ENCODE measurements around the gene SLC27A5.
"Not testable (repeated sequence)": the region's sequence is repeated elsewhere in the genome, so short reads cannot be mapped to it uniquely, and the experiment has no call there.

SLC27A5 gene

DNA sequence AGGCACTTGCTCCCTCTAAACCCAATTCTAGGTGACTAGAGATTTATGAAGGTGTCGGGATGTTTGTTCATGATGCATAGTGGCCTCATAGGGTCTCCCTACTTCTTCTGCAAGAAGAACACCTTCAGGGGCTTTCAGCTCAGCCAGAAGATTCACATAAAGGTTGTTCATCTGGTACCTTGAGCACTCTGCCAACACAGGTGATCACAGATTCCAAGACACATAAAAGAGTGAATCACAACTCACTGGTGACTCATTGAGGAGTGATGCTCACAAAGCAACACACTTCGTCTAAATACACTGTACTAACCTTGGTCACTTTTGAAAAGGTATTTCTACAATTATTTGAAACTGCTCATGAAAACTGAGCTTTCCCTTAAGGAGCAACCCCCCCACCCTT, 51.8 kb downstream of the SLC27A5 start:
- TF ChIP-seq, protein P1, sequence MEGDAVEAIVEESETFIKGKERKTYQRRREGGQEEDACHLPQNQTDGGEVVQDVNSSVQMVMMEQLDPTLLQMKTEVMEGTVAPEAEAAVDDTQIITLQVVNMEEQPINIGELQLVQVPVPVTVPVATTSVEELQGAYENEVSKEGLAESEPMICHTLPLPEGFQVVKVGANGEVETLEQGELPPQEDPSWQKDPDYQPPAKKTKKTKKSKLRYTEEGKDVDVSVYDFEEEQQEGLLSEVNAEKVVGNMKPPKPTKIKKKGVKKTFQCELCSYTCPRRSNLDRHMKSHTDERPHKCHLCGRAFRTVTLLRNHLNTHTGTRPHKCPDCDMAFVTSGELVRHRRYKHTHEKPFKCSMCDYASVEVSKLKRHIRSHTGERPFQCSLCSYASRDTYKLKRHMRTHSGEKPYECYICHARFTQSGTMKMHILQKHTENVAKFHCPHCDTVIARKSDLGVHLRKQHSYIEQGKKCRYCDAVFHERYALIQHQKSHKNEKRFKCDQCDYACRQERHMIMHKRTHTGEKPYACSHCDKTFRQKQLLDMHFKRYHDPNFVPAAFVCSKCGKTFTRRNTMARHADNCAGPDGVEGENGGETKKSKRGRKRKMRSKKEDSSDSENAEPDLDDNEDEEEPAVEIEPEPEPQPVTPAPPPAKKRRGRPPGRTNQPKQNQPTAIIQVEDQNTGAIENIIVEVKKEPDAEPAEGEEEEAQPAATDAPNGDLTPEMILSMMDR (IDR thresholded peaks at IDR 0.05; ENCODE audit: low read depth, low read length, missing control alignments): no peak
- no peak overlapping the region for H3K4me3 ChIP-seq (replicated peaks; ENCODE audit: low read depth, low read length)
- no peak for DNase-seq (ENCODE audit: extremely low read depth, low read depth)

DNA sequence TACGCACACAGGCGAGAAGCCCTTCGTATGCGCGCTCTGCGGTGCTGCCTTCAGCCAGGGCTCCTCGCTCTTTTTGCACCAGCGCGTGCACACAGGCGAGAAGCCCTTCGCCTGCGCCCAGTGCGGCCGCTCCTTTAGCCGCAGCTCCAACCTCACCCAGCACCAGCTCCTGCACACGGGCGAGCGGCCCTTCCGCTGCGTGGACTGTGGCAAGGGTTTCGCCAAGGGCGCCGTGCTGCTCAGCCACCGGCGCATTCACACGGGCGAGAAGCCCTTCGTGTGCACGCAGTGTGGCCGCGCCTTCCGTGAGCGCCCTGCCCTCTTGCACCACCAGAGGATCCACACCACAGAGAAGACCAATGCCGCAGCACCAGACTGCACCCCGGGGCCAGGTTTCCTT, 55.7 kb downstream of the SLC27A5 start:
- TF ChIP-seq, protein P1 (IDR thresholded peaks at IDR 0.05; ENCODE audit: low read depth, low read length, missing control alignments): no peak
- no peak overlapping the region for H3K4me3 ChIP-seq (replicated peaks; ENCODE audit: low read depth, low read length)
- no peak for DNase-seq (ENCODE audit: extremely low read depth, low read depth)

DNA sequence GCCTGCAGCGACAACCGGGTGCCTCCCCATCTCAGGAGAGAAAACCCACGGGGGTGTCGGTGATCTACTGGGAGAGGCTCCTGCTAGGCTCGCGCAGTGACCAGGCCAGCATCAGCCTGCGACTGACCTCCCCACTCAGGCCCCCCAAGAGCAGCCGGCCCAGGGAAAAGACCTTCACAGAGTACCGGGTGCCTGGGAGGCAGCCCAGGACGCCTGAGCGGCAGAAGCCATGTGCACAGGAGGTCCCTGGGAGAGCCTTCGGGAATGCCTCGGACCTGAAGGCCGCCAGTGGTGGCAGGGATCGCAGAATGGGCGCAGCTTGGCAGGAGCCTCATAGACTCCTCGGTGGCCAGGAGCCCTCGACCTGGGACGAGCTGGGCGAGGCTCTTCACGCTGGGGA, 56.5 kb downstream of the SLC27A5 start:
- TF ChIP-seq, protein P1 (IDR thresholded peaks at IDR 0.05; ENCODE audit: low read depth, low read length, missing control alignments): no peak
- DNase-seq (ENCODE audit: extremely low read depth, low read depth): no peak
- H3K4me3 ChIP-seq (replicated peaks; ENCODE audit: low read depth, low read length): no peak overlapping the region

DNA sequence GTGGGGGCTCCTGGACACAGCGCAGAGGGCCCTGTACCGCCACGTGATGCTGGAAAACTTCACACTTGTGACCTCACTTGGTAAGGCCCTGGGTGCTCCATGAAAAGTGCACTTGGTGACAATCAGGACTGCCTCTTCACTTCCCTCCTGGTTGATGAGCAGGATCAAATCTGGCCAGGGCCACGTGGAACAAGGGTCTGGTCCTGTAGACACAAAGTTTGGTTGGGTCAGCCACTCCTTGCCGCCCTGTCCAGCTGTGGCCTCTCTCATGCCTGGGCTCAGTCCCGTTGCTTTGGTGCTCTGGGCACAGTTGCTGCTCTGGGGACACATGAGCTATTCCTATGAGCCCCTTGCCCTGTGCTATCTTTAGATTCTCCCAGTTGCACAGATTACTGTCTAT, 58.0 kb downstream of the SLC27A5 start:
- no peak overlapping the region for H3K4me3 ChIP-seq (replicated peaks; ENCODE audit: low read depth, low read length)
- TF ChIP-seq, protein P1 (IDR thresholded peaks at IDR 0.05; ENCODE audit: low read depth, low read length, missing control alignments): no peak
- DNase-seq (ENCODE audit: extremely low read depth, low read depth): no peak

DNA sequence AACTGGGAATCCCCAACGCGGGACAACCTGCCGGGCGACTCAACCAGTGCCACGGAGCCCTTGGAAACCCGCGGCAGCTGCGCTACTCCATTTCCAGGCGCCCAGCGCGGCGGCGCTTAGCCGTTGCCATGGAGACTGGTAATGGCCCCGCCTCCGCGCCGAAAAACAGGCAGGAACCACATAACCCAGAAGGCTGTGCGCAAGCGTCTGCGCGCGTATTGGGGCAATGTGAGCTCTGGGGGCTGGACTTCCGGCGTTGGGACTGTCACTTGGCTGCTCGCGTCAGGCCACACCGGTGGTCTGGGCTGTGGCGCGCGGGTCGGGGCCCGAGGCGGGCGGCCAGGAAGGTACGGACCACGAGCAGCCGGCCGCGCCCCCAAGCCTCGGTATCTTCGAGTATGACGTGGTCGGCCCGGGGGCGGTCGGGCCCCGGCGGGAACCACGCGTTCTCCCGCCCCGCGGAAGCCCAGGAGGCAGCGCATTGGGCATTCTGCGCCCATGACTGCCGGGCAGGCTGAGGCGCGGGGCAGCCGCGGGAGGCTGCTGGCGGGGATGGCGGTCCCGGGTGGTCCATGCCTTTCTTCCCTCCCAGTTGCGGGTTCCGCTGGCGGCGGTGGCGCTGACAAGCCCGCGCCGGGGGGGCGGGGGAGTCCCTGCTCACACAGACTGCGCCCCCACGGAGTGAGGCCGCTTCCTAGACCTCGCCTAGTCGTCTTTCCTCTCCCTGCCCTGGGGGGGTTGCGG, 60.3 kb downstream of the SLC27A5 start, which contains the start of gene ZNF324B:
ZNF324B (plus strand) TSS at position 265 of the 744 bp plus-strand sequence. CDS start 2,080 bp downstream, outside the sequence.
- peak within 1 kb of the TSS; percentile 85 for H3K4me3 ChIP-seq (replicated peaks; ENCODE audit: low read depth, low read length)
- DNase-seq (ENCODE audit: extremely low read depth, low read depth): peak; percentile 87
- TF ChIP-seq, protein P1 (IDR thresholded peaks at IDR 0.05; ENCODE audit: low read depth, low read length, missing control alignments): no peak

DNA sequence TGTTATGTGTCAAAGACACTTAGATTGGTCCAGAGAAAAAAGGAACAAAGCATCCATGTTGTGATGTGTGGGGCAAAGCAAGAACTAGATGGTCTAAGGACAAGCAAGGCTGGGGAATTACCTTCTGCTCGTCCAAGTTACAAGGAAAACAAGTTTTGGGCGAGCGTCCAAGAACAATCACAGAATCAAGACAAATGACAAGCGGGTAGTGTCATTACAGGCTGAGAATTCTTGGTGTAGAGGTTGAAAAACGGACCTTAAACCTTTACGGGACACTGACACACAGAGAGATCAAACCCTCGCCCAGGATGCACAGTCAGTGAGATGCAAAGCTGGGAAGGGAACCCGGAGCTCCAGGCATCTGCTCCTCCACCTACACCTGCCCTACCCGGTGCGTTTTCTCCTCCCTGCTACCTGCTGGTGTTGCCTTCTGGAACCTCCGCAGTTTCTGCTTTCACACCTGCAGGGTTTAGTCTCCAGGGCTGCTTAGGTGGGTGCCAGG, 60.9 kb downstream of the SLC27A5 start:
- no peak for DNase-seq (ENCODE audit: extremely low read depth, low read depth)
- TF ChIP-seq, protein P1 (IDR thresholded peaks at IDR 0.05; ENCODE audit: low read depth, low read length, missing control alignments): no peak
- H3K4me3 ChIP-seq (replicated peaks; ENCODE audit: low read depth, low read length): peak overlapping the region; percentile 85

DNA sequence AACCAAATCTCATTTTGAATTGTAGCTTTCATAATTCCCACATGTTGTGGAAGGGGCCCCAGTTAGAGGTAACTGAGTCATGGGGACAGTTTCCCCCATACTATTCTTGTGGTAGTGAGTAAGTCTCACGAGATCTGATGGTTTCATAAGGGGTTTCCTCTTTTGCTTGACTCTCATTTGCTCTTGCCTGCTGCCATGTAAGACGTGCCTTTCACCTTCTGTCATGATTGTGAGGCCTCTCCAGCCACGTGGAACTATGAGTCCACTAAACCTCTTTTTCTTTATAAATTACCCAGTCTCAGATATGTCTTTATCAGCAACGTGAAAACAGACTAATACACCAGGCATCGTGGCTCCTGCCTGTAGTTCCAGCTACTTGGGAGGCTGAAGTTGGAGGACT, 61.8 kb downstream of the SLC27A5 start:
- not testable (repeated sequence) for DNase-seq (ENCODE audit: extremely low read depth, low read depth); H3K4me3 ChIP-seq (replicated peaks; ENCODE audit: low read depth, low read length)

DNA sequence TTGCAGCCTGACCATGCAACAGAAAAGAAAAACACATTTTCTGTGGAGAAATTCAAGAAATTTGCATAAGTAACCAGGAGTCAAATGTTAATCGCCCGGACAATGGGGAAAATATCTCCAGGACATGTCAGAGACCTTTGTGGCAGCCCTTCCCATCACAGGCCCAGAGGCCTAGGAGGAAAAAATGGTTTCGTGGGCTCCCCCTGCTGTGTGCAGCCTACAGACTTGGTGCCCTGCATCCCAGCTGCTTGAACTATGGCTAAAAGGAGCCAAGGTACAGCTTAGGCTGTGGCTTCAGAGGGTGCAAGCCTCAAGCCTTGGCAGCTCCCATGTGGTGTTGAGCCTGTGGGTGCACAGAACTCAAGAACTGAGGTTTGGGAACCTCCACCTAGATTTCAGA, 62.9 kb downstream of the SLC27A5 start:
- DNase-seq (ENCODE audit: extremely low read depth, low read depth); H3K4me3 ChIP-seq (replicated peaks; ENCODE audit: low read depth, low read length): not testable (repeated sequence)

Measured in HFF-Myc (cell line).